Measurements from ENCODE around the gene SLC31A1. TPM values are rescaled to one million over a fixed set of nuclear protein-coding genes. Genes with fewer than 3 reads are reported as not detected.

Gene SLC31A1
- total RNA-seq, 1 donor from 2014 or later = 26.0 TPM

DNA sequence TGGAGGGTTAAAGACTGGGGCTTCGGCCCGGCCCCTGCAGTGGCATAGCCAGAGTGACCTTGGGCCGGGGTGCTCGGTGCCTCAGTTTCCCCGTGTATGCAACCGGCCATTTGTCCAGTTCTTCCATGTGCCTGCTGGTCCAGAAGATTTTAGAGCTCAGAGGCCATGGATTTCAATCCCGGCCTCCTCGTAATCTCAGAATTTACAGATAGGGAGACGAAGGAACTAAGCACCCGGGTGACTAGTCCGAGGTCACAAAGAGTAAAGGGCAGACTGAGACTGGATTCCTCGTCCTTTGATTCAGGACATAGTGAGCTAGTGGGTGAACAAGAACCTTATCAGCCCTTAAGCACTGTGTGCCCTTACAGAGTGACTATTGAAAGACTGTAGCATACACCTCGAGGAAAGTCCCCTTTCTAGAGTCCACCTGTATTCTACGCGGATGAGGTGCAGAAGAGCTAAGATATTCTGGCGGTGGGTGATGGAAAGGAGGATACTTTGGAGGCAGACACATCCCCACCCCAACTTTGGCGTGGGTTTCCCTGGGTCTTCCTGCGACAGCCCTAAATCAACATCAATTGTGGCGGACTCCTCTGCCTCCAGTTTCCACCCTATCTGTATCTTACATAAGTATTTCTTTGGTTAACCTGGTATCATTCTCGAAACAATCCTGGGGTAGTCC, 597 bp downstream of the SLC31A1 start:
- peaks cover 2% of the 10 kb centered on the region for H3K27me3 Mint-ChIP-seq (ENCODE audit: insufficient read depth, low read depth)
- H3F3A ChIP-seq (ENCODE audit: low read depth) = no peaks in the 10 kb centered on the region
- no peaks in the 10 kb centered on the region for H3K9me3 ChIP-seq (ENCODE audit: low read depth)
- TF ChIP-seq EZH2 (IDR thresholded peaks at IDR 0.05) (no peak), EZH2phosphoT487 (IDR thresholded peaks at IDR 0.05) (no peak)
- TF ChIP-seq, protein P1, sequence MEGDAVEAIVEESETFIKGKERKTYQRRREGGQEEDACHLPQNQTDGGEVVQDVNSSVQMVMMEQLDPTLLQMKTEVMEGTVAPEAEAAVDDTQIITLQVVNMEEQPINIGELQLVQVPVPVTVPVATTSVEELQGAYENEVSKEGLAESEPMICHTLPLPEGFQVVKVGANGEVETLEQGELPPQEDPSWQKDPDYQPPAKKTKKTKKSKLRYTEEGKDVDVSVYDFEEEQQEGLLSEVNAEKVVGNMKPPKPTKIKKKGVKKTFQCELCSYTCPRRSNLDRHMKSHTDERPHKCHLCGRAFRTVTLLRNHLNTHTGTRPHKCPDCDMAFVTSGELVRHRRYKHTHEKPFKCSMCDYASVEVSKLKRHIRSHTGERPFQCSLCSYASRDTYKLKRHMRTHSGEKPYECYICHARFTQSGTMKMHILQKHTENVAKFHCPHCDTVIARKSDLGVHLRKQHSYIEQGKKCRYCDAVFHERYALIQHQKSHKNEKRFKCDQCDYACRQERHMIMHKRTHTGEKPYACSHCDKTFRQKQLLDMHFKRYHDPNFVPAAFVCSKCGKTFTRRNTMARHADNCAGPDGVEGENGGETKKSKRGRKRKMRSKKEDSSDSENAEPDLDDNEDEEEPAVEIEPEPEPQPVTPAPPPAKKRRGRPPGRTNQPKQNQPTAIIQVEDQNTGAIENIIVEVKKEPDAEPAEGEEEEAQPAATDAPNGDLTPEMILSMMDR (IDR thresholded peaks at IDR 0.05) = no peak
- H2AFZ ChIP-seq (replicated peaks) = peak overlapping the region; percentile 96
- H3K4me3 Mint-ChIP-seq = peak overlapping the region; percentile 97
- H3K27ac ChIP-seq = no peak overlapping the region
- peaks cover 62% of the 10 kb centered on the region for H3K79me2 ChIP-seq (ENCODE audit: low read depth)
- no peaks in the 10 kb centered on the region for H3K27me3 ChIP-seq
- no peaks in the 10 kb centered on the region for H3K9me3 Mint-ChIP-seq
- DNase-seq (ENCODE audit: low spot score) = no peak
- peak overlapping the region; percentile 82 for H3K4me3 ChIP-seq
- peaks cover 1% of the 10 kb centered on the region for H3K36me3 Mint-ChIP-seq
- peaks cover 18% of the 10 kb centered on the region for H4K20me1 ChIP-seq (ENCODE audit: low read depth)
- peak overlapping the region; percentile 91 for H3K27ac Mint-ChIP-seq
- H3K4me2 ChIP-seq = peak overlapping the region; percentile 96
- peaks cover 24% of the 10 kb centered on the region for H3K4me1 Mint-ChIP-seq
- H3K9ac ChIP-seq = peak overlapping the region; percentile 58
- peaks cover 16% of the 10 kb centered on the region for H3K4me1 ChIP-seq
- H3K36me3 ChIP-seq = no peaks in the 10 kb centered on the region

DNA sequence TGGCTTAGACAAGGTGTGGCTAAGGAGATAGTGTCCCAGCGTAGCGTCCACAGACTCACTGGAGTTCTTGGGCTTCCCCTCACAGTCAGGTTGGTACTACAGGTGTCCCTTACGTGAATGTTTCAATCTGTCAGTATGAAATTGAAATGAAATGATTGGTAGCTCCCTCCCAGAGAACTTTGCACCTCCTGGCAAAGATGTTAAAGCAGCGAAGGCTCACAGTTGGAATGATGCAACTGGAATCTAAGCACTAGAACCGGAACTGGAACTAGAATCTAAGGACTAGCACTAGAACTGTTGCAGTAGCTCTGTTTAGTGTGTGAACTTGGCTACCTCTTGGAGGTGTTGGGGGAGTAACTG, 1.1 kb downstream of the SLC31A1 start:
- Mint-ChIP-seq H3K27ac (peak overlapping the region; percentile 91), H3K9me3 (no peaks in the 10 kb centered on the region)

DNA sequence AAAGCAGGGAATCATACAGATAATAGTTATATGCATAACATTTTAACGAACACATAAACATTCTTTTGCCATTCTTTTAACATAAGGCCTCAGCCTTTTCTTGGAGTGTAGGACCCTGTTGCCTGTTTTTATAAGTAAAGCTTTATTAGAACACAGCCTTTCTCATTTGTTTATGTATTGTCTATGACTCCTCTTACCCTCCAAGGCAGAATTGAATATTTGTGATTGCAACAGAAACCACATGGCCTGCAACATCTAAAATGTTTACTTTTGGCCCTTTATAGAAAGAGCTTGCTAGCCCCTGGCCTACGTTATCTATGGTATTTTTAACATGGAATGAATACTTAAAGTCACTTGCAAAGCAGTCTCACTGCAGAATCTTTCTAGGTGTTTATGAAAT, 2.6 kb downstream of the SLC31A1 start:
- DNase-seq (ENCODE audit: low spot score) = no peak
- Histone ChIP-seq H3K4me1 (peaks cover 16% of the 10 kb centered on the region), H3F3A (ENCODE audit: low read depth) (no peaks in the 10 kb centered on the region), H3K4me2 (no peak overlapping the region), H3K27ac (no peak overlapping the region), H4K20me1 (ENCODE audit: low read depth) (peaks cover 22% of the 10 kb centered on the region), H3K4me3 (no peak overlapping the region), H3K9ac (no peak overlapping the region), H3K9me3 (ENCODE audit: low read depth) (no peaks in the 10 kb centered on the region), H2AFZ (replicated peaks) (no peak overlapping the region), H3K36me3 (no peaks in the 10 kb centered on the region), H3K27me3 (no peaks in the 10 kb centered on the region), H3K79me2 (ENCODE audit: low read depth) (peaks cover 46% of the 10 kb centered on the region)
- H3K36me3 Mint-ChIP-seq = peaks cover 1% of the 10 kb centered on the region
- peaks cover 2% of the 10 kb centered on the region for H3K27me3 Mint-ChIP-seq (ENCODE audit: insufficient read depth, low read depth)
- no peaks in the 10 kb centered on the region for H3K9me3 Mint-ChIP-seq
- H3K4me1 Mint-ChIP-seq = peaks cover 24% of the 10 kb centered on the region
- TF ChIP-seq EZH2phosphoT487 (IDR thresholded peaks at IDR 0.05) (no peak), EZH2 (IDR thresholded peaks at IDR 0.05) (no peak)
- TF ChIP-seq, protein P1 (IDR thresholded peaks at IDR 0.05) = no peak
- H3K27ac Mint-ChIP-seq = no peak overlapping the region
- H3K4me3 Mint-ChIP-seq = no peak overlapping the region

More for the DNA sequence above, 1.1 kb downstream of the SLC31A1 start:
- peak overlapping the region; percentile 97 for H3K4me3 Mint-ChIP-seq
- no peaks in the 10 kb centered on the region for H3F3A ChIP-seq (ENCODE audit: low read depth)
- H3K9me3 ChIP-seq (ENCODE audit: low read depth) = no peaks in the 10 kb centered on the region
- peaks cover 24% of the 10 kb centered on the region for H3K4me1 Mint-ChIP-seq
- H3K4me2 ChIP-seq = peak overlapping the region; percentile 96
- H3K27me3 ChIP-seq = no peaks in the 10 kb centered on the region
- peaks cover 16% of the 10 kb centered on the region for H3K4me1 ChIP-seq
- TF ChIP-seq, protein P1 (IDR thresholded peaks at IDR 0.05) = no peak
- TF ChIP-seq EZH2 (IDR thresholded peaks at IDR 0.05) = no peak
- no peak for TF ChIP-seq EZH2phosphoT487 (IDR thresholded peaks at IDR 0.05)
- H2AFZ ChIP-seq (replicated peaks) = no peak overlapping the region
- peaks cover 59% of the 10 kb centered on the region for H3K79me2 ChIP-seq (ENCODE audit: low read depth)
- peaks cover 1% of the 10 kb centered on the region for H3K36me3 Mint-ChIP-seq
- H3K27ac ChIP-seq = no peak overlapping the region
- H3K27me3 Mint-ChIP-seq (ENCODE audit: insufficient read depth, low read depth) = peaks cover 2% of the 10 kb centered on the region
- H3K36me3 ChIP-seq = no peaks in the 10 kb centered on the region
- H4K20me1 ChIP-seq (ENCODE audit: low read depth) = peaks cover 18% of the 10 kb centered on the region
- peak overlapping the region; percentile 58 for H3K9ac ChIP-seq
- no peak for DNase-seq (ENCODE audit: low spot score)
- H3K4me3 ChIP-seq = peak overlapping the region; percentile 82

All from neural progenitor cell (in vitro differentiated cells).